Activated CD4-positive, alpha-beta T cell treated with anti-CD3 and anti-CD28 coated beads, Interleukin-2, amount 50 U/mL, for 1 hour (primary cell): ENCODE data around the gene CHRNB4.

Source experiments
- DNase-seq: peaks from one replicate; pipeline ENCODE4 v3.0.0-alpha.2; 2020

The CHRNB4 gene

DNA sequence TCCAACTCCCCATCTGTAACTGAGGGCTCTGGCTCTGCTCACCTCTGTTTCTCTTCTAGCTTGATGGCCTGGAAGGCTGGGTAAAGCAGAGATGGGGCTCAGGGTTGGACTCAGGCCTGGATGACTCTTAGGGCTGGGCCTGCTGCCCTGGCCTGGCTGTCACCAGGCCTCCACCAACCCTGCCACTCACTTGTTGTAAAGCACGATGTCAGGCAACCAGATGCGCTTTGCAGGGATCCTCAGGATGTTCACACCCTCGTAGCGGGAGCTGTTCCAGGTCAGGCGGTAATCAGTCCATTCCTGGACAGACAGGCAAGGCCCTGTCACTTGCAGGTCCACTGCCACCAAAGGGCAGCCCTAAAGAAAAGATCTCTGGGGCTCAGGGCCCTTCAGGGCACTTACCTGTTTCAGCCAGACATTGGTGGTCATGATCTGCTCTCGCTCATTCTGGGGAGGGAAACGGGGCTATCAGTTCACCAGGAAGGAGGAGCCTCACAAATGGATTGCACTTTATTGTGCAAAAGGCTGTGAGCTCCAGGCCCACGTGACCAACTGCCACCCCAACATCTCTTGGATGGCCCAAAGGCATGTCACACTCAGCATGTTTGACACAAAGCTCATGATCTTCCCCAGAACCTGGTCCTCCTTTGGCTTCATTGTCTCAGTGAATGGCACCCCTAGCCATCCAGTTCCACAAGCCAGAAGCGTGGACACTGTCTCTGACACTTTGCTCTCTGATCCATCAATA, 9.9 kb downstream of the CHRNB4 start:
- no peak for DNase-seq

DNA sequence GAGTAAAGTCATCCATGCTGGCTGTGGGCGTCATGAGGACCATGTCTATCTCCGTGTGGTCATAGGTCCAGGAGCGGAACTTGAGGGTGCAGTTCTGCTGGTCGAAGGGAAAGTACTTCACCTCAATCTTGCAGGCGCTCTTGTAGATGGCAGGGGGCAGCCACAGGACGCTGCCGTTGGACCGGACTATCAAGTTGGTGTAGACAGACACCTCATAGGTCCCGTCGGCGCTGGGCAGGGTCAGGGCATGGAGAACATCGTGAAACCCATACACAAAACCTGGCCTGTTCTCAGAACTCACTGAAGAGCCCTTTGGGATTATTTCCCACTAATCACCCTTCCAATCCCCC, 11.3 kb downstream of the CHRNB4 start:
- no peak for DNase-seq

DNA sequence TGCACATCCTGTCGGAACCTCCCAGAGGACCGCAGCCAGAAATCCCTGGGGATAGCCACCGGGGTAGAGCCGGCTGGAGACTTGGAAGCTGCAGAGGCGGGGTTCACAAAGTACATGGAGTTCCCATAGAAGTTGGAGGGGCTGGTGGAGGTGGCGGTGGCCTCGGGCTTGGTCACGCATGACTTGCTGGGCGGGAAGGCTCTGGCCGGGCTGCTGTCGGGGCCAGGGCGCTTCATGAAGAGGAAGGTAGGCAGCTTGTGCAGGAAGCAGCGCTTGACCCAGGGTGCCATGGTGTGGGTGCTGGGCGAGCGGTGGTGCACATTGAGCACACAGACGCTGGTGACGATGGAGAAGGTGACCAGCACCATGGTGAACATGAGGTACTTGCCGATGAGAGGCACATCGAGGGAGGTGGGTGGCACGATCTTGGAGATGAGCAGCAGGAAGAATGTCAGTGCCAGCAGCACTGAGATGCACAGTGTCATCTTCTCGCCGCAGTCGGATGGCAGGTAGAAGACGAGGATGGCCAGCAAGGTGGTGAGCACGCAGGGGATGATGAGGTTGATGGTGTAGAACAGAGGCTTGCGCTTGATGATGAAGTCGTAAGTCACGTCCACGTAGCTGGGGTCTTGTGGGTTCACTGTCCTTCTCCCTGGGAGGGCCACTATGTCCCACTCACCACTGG, 11.8 kb downstream of the CHRNB4 start:
- no peak for DNase-seq

DNA sequence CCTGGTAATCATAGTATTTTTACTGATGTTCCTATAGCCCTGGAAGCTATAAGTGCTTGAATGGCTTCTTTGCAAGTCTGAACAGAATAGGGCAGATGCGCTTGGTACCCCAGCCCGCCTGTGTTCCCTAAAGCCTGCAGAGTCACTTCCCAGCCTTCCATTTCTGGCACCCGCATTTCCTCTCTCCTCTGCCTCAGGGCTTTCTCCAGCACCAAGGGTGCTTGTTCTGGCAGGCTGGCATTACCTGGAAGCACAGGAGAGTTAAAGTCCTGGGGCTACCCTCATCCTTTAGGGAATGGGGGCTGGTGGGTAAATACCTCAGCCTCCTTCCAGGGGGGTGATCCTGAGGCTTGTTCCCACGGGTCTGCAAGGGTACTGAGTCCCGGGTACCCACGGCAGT, 12.8 kb downstream of the CHRNB4 start:
- DNase-seq = no peak

DNA sequence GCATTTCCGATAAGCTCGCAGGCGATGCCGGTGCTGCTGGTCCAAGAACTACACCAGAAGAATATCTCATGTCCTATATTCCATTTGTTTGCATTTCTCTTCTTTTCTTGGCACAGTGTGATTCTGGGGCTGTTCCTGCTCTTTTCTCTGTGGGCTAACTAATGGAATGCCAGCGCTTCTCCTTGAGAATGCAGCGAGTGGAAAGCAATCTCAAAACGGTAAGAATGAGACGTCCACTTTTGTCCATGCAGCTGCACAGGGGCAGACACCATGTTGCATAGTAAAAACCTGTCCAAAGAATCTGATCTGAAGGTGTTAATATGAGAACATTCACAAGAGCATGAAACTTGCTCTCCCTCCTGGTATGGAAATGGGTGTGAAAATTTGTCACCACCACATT, 13.7 kb downstream of the CHRNB4 start:
- no peak for DNase-seq

DNA sequence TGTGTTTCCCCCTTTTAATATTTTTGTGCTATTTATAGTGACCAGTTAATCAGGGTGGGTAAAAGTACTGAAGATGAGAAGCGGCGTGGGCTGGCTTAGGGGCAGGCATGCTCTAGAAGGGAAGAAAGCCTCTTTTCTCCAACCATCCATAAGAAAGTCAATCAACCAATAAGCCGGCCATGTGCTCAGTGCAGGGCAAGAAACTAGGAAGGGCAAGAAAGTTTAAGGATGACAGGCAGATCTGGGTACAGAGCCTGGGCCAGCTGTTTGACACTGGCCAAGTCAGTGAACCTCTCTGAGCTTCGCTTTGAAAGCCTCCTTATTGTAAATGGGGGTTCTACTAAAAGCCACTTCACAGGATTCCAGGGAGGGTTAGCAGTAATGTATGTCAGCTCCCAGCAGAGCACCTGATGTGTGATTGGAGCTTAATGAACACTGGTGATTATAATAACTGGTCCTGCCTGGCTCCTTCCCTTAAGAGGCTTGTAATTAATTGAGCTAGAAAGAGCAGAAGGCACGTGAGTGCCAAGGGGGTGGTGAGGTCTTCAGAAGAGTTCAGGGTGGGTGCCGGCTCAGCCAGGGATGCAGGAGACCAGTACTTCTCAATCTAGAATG, 14.5 kb downstream of the CHRNB4 start:
- DNase-seq = no peak

DNA sequence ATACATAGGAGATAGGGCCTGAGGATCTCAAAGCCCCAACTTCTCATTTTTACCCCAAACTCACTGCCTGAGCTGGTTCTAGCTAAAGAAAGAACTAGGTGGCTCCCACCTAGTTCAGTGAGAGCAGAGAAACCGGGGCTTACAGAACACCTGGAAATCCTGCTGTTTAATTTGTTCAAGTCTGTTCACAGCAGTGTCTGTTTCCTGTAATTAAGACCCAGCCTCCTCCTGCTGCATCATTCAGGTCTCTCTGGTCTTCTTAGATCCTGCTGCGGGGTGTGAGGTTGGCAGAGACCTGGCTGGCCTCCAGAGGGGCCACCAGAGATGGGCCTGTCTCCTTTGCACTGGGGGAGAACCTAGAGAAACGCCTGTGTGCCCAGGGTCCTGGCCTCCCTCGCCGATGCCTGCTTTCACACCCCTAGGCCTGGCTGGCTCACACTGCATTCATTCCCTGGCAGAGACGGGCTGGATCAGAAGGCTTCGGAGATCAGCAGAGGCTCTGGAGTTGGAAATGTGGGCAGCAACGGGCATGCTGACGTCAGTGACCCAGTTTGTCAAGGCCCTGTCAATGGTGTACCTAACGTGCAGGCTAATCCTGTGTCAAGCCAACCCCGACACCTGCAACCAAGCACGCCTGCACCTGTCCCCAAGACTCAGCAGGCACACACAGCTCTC, 15.3 kb downstream of the CHRNB4 start:
- no peak for DNase-seq

DNA sequence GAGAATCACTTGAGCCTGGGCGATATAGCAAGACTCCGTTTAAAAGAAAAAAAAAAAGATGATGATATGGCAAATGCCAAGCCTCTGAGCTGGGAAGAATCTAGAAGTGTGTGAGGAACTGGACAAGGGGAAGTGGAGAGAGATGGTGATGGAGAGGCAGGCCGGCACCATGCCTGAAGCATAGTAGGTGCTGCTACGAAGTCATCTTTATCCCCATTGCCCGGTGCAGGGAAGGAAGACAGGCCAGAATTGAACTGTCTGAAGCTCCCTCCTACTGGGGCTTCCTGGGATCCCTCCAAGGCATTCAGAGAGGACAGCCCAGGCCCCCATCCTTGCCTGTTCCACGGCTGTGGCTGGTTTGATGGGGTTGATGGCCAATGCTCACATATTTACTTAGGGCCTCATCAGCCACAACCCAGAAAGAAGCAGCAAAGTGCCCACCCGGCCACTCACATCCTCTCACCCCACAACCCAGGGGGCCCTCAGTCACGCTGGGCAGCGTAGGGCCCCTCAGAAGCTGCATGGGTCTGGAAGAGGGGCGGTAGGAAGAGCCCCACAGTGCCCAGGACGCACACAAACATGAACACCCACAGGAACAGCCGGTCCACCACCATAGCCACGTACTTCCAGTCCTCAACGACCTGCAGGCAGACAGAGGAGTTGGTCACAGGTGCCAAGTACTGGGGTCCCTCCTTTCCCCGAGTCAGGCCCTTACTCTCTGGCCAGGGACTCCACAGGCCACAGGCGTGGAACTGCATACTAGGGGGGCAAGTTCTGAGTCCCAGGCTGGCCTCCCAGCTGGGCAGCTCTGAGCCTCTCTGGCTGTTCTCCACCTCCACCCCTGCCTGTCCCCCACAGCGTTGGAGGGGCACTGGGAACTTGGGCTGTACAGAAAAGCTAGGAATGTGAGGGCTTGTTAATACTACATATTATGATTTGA, 16.1 kb downstream of the CHRNB4 start:
- no peak for DNase-seq

DNA sequence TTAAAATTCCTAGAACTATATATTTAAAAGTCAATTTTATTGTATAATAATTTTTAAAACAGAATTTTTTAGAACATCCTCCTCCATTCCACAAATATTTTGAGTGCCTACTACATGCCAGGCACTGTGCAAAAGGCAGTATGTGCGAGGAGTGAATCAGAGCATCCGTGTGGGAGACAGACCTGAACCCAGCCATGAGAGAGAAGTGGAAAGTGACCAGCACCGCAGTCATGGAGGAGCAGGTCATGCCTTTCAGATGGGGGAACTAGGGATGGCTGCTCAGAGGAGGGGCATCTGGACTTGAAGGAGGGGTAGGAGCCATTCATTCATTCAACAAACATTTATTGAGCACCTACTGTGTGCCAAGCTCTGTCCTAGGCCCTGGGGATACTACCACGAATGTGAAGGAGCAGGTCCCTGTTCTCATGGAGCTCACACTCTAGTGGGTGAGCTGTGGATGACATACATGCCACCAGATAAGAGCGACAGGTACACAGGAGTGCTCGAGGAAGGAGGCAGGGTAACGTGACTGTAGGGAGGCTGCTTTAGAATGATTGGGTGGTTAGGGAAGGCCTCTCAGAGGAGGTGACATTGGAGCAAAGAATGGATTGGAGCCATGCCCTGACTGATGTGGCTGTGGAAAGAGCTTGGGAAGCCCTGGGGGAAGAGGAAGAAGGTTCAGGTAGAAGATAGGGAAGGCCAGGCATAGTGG, 17.1 kb downstream of the CHRNB4 start:
- DNase-seq = no peak

DNA sequence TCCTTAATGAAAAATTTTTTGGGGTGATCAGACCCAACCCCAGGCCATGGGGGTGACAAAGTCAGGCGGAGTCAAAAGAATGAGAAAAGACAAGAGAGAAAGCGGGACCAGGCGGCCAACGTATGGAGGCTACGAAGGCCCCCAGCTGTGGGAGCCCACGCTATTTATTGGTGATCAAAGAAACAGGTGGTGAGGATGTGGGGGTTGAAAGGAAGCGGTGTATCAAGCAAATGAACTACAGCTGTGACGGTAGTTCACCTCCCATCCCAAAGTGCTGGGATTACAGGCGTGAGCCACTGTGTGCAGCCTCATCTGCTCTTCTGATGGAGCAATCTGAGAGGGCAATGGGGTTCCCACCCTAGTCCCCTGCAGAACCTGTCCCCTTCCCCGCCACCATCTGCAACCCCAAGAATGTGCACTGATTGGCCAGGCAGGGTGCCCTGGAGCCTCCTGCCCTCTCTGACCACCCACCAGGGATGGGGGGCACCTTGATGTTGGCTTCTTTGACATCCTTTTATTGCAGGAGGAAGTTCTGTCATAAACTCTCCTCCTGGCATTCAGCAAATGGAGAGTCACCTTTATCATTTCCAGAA, 19.1 kb downstream of the CHRNB4 start:
- no peak for DNase-seq

DNA sequence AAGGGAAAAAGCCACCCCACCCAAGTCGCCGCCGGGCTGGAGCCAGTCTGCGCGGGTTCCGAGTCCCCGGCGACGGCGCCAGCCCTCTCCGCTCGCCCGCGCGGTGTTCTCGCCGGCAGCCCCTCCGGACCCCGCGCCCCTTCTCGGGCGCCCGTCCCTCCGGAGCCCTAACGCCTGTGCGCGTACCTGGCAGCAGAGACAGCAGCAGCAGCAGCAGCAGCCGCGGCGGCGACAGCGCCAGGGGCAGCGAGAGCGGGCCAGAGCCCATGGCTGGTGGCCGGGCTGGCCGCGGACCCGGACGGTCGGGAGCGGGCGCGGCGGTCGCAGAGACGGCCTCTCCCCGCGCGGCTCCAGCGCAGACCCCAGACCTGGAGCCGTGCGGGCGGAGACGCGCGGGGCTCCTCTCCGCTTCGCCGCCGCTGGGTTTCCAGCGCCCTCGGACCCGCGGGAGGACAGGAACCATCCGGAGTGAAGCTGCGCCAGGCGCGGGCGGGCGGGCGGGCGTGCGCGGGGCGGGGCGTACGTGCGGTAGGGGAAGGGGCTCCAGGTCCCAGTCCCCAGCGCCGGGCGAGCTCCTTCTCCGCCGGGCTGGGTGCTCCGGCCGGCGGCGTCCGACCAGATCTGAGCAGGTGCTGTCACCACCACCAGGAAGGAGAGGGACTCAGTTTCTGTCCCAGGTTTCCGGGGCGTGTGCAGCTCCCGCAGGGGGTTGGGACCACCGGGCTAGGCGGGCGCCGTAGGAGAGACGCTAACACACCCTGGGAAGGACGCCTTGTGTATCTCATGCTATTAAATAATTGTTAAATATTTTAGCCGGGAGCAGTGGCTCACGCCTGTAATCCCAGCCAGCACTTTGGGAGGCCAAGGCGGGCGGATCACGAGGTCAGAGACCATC, 20.2 kb downstream of the CHRNB4 start, which contains the start of gene CHRNA3:
TSS of gene CHRNA3 (minus strand) at position 470 of the 895 bp plus-strand sequence. CDS start at position 268, 202 bp downstream.
- no peak for DNase-seq

DNA sequence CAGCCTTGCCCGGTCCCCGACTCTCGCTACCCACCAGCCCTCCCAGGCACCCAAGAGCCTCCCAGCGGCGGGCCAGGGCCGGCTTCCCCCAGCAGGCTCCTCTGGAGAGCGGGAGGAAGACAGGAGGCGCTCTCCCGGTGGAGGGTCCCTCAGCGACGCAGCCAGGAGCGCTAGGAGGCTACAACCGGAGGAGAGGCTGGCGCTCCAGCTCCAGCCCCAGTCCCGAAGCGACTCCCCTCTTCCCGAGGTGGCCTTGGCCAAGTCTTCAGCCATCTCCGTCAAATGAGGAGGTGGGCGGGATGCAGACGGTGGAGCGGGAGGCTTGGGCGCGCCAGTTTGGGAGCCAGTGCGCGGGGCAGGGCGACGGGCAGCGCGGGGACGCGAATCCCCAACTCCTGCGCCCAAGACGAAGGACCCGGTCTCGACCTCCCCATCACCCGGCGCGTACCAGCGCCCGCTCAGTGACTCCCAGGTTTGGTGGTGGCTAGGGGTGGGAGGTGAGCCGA, 20.9 kb downstream of the CHRNB4 start:
- no peak for DNase-seq

DNA sequence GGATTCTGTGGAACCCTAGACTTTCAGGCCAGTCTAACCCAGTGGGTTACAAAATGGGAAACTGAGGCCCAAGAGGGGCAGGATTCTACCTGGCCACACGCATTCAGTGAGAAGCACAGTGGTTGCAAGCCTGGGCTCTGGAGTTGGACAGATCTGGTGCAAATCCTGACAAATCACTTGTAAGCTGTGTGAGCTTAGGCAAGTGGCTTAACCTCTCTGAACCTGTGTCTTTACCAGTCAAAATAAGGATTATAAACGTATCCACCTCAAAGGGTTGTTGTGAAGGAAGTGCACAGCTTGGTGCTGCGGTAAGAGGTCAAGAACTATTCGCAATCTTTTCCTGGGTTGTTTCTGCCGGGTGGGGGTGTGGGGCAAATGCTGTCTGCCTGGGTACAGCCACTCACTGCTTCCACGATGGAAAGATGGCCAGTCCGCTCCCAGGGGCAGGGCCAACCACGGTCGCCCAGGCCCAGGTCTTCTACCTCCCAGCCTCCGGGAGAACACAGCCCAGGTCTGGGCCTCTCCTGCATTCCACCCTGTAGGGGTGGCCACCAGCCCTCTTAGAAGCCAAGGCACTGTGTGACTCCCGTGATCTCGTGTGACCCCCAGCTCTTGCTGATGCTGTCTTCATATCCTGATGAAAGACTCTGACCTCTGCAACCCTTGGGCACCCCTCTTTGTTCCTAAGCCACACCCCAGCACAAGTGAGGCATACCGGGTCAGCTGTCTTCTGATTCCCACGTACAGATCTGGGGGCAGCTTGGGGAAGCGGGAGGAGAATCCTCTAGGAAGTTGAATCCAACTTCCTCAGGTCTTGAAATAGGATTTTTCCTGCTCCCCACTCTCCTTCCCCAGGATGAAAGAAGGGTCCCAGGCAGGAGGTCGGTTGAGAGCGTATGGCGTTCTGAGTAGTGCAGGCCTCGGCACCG, 21.7 kb downstream of the CHRNB4 start:
- DNase-seq = no peak

DNA sequence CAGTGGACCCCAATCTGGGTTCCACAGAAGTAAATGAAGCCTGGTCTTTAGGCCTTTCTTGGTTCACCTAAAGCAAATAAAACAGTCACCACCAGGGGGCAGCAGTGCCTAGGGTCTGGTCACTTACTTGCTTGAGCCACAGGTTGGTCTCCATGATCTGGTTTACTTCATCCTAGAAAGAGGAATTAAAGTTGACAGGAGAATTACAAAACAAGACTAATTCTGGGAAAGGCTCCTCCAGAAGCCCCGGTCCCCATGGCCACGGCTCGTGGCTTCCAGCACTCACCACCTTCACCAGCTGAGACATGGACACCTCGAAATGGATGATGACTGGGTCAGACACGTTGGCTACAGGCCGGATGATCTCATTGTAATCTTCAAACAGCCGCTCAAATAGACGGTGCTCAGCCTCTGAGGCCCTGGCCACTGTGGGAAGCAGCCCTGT, 22.5 kb downstream of the CHRNB4 start:
- DNase-seq = peak; percentile 80

DNA sequence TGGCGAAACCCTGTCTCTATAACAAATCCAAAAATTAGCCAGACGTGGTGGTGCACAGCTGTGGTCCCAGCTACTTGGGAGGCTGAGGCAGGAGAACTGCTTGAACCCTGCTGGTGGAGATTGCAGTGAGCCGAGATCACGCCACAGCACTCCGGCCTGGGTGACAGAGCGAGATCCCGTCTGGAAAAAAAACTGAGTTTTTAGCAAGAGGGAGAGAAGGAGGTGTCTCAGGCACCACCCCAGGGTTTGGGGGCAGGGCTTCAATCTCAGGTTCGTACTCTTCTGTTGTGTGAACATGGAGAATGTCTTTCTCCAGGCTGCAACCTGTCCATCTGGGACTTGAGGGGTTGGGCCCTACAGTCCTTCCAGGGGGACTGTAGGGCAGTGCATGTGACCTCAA, 22.9 kb downstream of the CHRNB4 start:
- no peak for DNase-seq

DNA sequence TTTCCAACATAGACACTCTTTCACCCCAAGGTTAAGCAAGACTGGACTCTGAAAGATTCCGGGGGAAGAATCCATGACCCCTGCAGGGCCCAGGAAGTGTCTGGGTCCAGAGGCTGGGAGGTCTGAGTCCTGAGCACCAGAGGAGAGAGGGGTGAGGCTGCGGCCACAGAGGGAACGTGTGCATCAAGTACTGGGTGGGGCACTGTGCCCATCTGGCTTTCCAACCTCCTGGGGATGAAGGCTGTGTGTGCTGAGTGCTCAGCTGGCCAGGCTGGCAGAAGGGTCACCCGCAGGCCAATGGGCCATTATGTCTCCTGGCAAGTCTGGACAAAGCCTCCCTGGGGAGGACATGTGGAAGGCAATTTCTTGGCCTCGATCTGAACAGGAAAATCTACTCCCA, 23.5 kb downstream of the CHRNB4 start:
- DNase-seq = no peak

DNA sequence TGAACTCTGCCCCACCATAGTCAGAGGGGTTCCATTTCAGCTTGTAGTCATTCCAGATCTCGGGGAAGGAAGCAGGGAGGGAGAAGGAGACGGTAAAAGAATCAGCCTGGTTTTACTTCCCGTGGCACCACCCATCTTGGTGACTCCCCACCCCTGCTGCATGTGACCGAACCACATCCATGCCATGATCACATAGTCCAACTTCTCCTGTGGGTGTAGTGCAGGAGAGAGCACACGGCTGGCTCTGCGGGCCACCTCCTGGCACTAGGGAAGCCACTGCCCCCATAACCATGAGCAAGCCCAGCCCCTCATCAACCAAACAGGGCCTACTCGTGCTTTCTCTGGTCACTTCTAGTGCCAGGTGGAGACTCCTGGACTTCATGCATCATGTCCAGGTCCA, 23.9 kb downstream of the CHRNB4 start:
- DNase-seq = no peak

DNA sequence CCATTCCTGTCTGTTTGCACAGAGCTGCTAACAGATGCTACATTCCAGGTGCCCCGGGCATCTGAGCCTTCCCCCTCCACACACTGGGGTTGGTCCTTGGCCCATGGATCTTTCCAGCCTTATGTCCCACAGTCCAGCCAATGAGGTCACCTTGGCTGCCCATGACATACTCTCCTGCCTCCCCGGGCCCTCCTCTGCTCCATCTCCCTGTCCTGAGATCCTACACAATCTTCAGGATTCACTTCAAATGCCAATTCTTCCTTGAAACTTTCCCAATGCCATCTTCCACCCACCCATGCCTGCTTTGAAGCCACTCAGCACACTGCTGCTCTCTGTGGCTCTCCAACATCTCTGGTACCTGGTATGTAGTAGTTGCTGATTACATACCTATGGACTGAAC, 24.5 kb downstream of the CHRNB4 start:
- DNase-seq = no peak

DNA sequence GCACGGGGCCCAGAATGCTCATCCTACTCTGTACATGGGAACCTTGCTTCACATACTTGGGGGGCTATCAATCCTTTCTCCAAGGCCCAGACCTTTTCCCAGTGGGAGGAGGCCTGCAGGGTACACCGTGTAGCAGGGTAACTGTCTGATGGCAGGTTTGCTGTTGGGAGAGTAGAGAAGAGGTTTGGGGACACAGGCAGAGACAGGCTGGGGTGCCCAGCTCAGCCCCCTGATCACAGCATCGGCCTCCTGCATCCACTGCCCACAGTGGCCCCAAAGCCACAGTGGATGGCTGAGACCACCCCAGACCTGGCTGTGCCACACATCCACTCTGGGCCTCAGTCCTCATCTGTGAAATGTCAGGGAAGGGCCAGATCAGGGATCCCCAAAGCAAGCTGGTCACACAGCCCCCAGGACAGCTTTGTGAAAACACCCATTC, 25.8 kb downstream of the CHRNB4 start:
- DNase-seq = no peak
